Testis (tissue), 3 donors: ENCODE measurements around the gene C11orf98. TPM values are rescaled to one million over a fixed set of nuclear protein-coding genes. Genes with fewer than 3 reads are reported as not detected.

Experiments
- DNase-seq: peaks from one replicate; pipeline ENCODE4 v3.0.0-alpha.2; 2019
- H3K27ac ChIP-seq, 2 donors: fragments of 200-600 bp; sonication (generic); one replicate each; pipeline ENCODE4 v1.5.1; 2019
- H3K27me3 ChIP-seq: fragments of 200-600 bp; sonication (generic); one replicate; pipeline ENCODE4 v1.5.1; 2019
- H3K36me3 ChIP-seq: fragments of 200-600 bp; sonication (generic); one replicate; pipeline ENCODE4 v1.5.1; 2017; ENCODE audit warnings: low read depth; ENCODE audit errors: missing control alignments
- H3K4me1 ChIP-seq: fragments of 200-600 bp; sonication (generic); one replicate; pipeline ENCODE4 v1.5.1; 2019
- H3K4me3 ChIP-seq, 2 donors: fragments of 200-600 bp; sonication (generic); one replicate each; pipeline ENCODE4 v1.5.1; 2017 to 2019
- H3K9me3 ChIP-seq: fragments of 200-600 bp; sonication (generic); one replicate; pipeline ENCODE4 v1.5.1; 2017
- CTCF ChIP-seq, 3 experiments: fragments of 450-650 bp in 2 of 3; fragments of 200-600 bp in 1 of 3; sonication (generic) in 1 of 3; IDR thresholded peaks; one replicate each; pipeline ENCODE4 v1.5.1; 2016 to 2019; ENCODE audit warnings: antibody characterized with exemption in 3 of 3, mild to moderate bottlenecking in 2 of 3, moderate library complexity in 1 of 3
- POLR2A ChIP-seq: fragments of 450-650 bp; IDR thresholded peaks from one replicate; pipeline ENCODE4 v1.6.1; 2017; ENCODE audit warnings: antibody characterized with exemption, mild to moderate bottlenecking, moderate library complexity
- WGBS, 2 donors: methylation state at CpG; one replicate each; pipeline ENCODE4 v1.1.5; 2018; 5-methylcytosine and 5-hydroxymethylcytosine counted together
- intact Hi-C: fragments of 100-400 bp; cut with DNase I; formaldehyde crosslinking; loops from one replicate; pipeline ENCODE4 v1.15.1; 2023; ENCODE audit warnings: low total_unique reads
- polyA plus RNA-seq: library from polyadenylated mRNA; stranded (reverse); fragments of 350-450 nt; fragmentation: Illumina TruSeq; extraction: RNeasy Lipid Tissue Mini Kit (QIAGEN cat#74804); gene quantifications from one replicate; pipeline ENCODE4 v1.2.3, GENCODE V29; 2014; ENCODE audit warnings: low read depth, low replicate concordance; ENCODE audit not compliant: insufficient read depth
- total RNA-seq, 2 donors: library from RNA; depleted of rRNA; stranded (reverse); fragments of >200 nt; gene quantifications; one replicate each; pipeline ENCODE4 v1.2.3, GENCODE V29; 2016

Gene C11orf98
- total and polyA plus RNA-seq, 3 donors from 2014 or later = 39.3 to 100 (median 62.8) TPM

- peak overlapping the region; percentile 44 to 61 for H3K27ac ChIP-seq
- H3K27me3 ChIP-seq = no peaks in the 10 kb centered on the region
- no peaks in the 10 kb centered on the region for H3K36me3 ChIP-seq
- H3K9me3 ChIP-seq = no peaks in the 10 kb centered on the region
- peak overlapping the region; percentile 17 to 34 for H3K4me3 ChIP-seq
- H3K4me1 ChIP-seq = peaks cover 19% of the 10 kb centered on the region
- intact Hi-C loops = no loop called here
- TF ChIP-seq CTCF (IDR thresholded peaks at IDR 0.05) = no peak
- TF ChIP-seq POLR2A = no peak
- DNase-seq = no peak
- WGBS, 2 donors = 38 to 66% methylated on average over 17 to 63 of the region's 74 CpGs
Measured at GRCh38 chr11:62687508-62688396, 22.7 kb upstream of the C11orf98 start.

DNA sequence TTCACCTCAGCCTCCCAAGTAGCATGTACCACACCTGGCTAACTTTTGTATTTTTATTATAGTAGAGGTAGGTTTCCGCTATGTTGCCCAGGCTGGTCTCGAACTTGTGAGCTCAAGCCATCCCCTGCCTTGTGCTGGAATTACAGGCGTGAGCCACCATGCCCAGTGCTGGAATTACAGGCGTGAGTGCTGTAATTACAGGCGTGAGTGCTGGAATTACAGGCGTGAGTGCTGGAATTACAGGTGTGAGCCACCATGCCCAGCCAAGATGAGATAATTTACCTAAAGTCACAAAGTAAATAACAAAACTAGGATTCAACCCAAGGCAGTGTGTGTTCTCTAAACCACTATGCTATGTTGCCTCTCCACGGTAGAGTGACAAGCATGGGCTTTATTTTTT, 17.5 kb upstream of the C11orf98 start:
- WGBS, 2 donors = 91 to 93% methylated on average over 7 of the region's 7 CpGs
- H3K9me3 ChIP-seq = no peaks in the 10 kb centered on the region
- TF ChIP-seq CTCF (IDR thresholded peaks at IDR 0.05) (no peak), POLR2A (no peak)
- H3K4me1 ChIP-seq = peaks cover 16% of the 10 kb centered on the region
- no peaks in the 10 kb centered on the region for H3K27me3 ChIP-seq
- no peak overlapping the region for H3K27ac ChIP-seq
- intact Hi-C loops = no loop called here
- no peak overlapping the region for H3K4me3 ChIP-seq
- DNase-seq = no peak
- no peaks in the 10 kb centered on the region for H3K36me3 ChIP-seq

DNA sequence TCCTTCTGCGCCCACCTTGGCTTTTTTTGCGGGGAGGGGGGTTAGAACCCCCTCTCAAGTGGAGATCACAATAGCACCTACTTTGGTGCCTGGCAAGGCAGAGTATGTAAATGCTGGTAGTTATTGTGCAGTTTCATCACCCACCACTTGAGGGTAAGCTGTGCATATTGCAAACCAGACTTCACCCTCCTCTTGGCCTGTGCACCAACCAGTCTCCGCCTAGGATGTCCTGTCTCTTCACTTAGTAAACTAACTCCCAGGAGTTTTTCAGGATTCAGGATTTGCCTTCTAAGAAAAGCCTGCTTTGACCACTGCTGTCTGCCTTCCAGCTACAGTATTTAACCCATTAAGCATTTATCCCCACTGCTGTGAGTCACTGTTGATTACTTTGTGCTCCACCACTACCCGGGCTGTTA, 15.8 kb upstream of the C11orf98 start:
- TF ChIP-seq POLR2A (no peak), CTCF (IDR thresholded peaks at IDR 0.05) (peak; percentile 58 to 67 (median 65))
- peak; percentile 78 for DNase-seq
- Histone ChIP-seq H3K36me3 (no peaks in the 10 kb centered on the region), H3K27me3 (no peaks in the 10 kb centered on the region), H3K4me1 (peaks cover 20% of the 10 kb centered on the region), H3K4me3 (no peak overlapping the region), H3K27ac (peak overlapping the region in 1 of 2 donors; percentile 25), H3K9me3 (no peaks in the 10 kb centered on the region)
- intact Hi-C loops = no loop called here
- WGBS, 2 donors = 60 to 64% methylated on average over 4 of the region's 4 CpGs

DNA sequence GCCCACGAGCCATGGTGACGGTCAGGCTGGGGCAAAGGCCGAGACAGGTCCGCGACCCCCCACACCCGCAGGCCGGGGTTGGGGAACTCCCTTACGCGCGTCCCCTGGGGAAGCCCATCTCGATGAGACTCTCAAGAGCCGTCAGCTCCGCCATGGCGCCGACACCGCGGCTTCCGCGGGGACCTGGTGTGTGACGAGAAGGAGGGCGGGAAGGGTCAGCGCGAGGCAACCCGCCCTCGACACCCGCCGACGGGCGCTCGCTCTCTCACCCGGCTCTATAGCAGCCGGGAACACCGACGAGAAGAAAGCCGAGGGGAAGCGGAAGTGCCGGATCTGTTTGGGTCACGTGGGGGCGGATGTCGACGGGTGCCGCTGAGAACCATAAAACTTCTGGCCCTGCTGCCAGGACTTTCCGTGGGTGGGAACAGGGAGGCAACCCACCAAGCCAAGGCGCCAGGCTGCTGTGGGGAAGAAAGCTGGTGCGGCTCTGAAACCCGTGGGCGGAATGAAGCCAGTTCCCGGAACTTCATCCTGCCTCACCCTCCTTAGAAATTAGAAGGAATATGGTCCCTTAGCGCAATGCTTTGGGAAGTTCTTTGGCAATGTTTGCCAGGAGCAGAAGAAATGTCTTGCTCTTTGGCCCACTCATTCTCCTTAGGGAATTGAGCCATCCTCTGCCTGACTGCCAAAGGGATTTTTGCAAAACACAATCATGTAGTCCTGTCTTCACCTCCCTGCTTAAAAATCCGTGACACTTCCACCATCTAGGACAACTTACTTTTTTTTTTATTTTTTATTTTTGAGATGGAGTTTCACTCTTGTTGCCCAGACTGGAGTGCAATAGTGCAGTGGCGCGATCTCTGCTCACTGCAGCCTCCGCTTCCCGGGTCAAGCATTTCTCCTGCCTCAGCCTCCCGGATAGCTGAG, 14.0 kb upstream of the C11orf98 start, which contains the start of gene UBXN1:
Gene UBXN1, minus strand, starts transcription at position 304 of the 927 bp plus-strand sequence. Its CDS starts 150 bp downstream, at position 154.
- Histone ChIP-seq H3K4me3 (peak within 1 kb of the TSS; percentile 74 to 94), H3K27me3 (no peaks in the 10 kb centered on the region), H3K27ac (peak within 1 kb of the TSS; percentile 74 to 87), H3K4me1 (peaks cover 20% of the 10 kb centered on the region), H3K9me3 (no peaks in the 10 kb centered on the region), H3K36me3 (no peaks in the 10 kb centered on the region)
- 2 to 3% methylated on average over 44 to 53 of the region's 55 CpGs for WGBS, 2 donors
- intact Hi-C loops = loop anchor here (10.0 kb wide), 1 partner anchor 284 kb away; no protein-coding TSS in a partner anchor
- TF ChIP-seq POLR2A (no peak), CTCF (IDR thresholded peaks at IDR 0.05) (peak in 1 of 3 experiments; percentile 44)
- peak; percentile 95 for DNase-seq
